Suprapubic skin (tissue), 4 donors: ENCODE results near the gene LRRC4C.

Source experiments
- CTCF ChIP-seq, 2 donors: fragments of 200-600 bp in 1 of 2; fragments of 450-650 bp in 1 of 2; sonication (generic) in 1 of 2; IDR thresholded peaks; one replicate each; pipeline ENCODE4 v1.5.1; 2016 to 2019; ENCODE audit warnings: antibody characterized with exemption in 2 of 2, mild to moderate bottlenecking in 1 of 2, moderate library complexity in 1 of 2
- EP300 ChIP-seq: sonication (generic); formaldehyde crosslinking; IDR thresholded peaks from one replicate; pipeline ENCODE4 v1.6.1; 2017; ENCODE audit warnings: antibody characterized with exemption
- POLR2A ChIP-seq, 2 donors: fragments of 450-650 bp; IDR thresholded peaks; one replicate each; pipeline ENCODE4 v1.6.1; 2017; ENCODE audit warnings: antibody characterized with exemption in 2 of 2, mild to moderate bottlenecking in 2 of 2, moderate library complexity in 2 of 2
- POLR2AphosphoS5 ChIP-seq, 3 donors: sonication (generic); formaldehyde crosslinking; IDR thresholded peaks; one replicate each; pipeline ENCODE4 v1.6.1; 2017; ENCODE audit warnings: antibody characterized with exemption in 3 of 3

DNA sequence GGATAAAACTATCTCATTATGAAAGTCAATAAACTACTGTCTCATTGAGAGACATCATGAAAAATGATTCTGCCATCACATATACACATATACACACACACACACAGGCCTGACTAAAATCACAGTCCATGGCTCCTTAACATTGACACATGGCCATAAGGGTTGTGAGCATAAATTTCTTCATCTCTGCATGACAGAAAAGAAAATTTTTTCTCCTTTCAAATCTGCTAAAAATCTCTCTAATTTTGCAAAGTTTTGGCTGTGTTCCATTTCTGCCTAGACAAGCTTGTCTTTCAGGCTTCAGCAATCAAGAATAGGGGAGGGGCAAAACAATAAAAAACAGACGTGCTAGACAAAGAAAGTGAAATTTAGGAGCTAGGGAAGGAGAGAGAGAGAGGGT lies 324.5 kb downstream of the LRRC4C start:
- TF ChIP-seq CTCF (IDR thresholded peaks at IDR 0.05): no peak
- no peak for TF ChIP-seq POLR2A (IDR thresholded peaks at IDR 0.05)
- no peak for TF ChIP-seq EP300
- no peak for TF ChIP-seq POLR2AphosphoS5 (IDR thresholded peaks at IDR 0.05)
